Activated naive CD8-positive, alpha-beta T cell treated with anti-CD3 and anti-CD28 coated beads, Interleukin-2, amount 50 U/mL, for 16 hours (primary cell): ENCODE measurements around the gene NUSAP1.
A peak's percentile ranks its signal among the peaks of the same experiment; 100 is the strongest.
"Not testable (repeated sequence)": the region's sequence is repeated elsewhere in the genome, so short reads cannot be mapped to it uniquely, and the experiment has no call there.

Source experiments
- DNase-seq: peaks from one replicate; pipeline ENCODE4 v3.0.0-alpha.2; 2020; ENCODE audit warnings: low read depth, low spot score

NUSAP1 gene

GRCh38 chr15:41411031-41411430, 78.3 kb downstream of the NUSAP1 start:
- no peak for DNase-seq

- DNase-seq, result no peak
Measured at GRCh38 chr15:41411441-41411840, 78.8 kb downstream of the NUSAP1 start.

GRCh38 chr15:41416128-41416741, 83.6 kb downstream of the NUSAP1 start:
- no peak for DNase-seq

- DNase-seq, result peak; percentile 92
Measured at GRCh38 chr15:41416742-41417417, 84.2 kb downstream of the NUSAP1 start, which contains the start of gene RTF1. Gene RTF1, plus strand, starts transcription at chr15:41417095. Its CDS starts 21 bp downstream, at chr15:41417116.

GRCh38 chr15:41417418-41418195, 84.9 kb downstream of the NUSAP1 start:
- no peak for DNase-seq

GRCh38 chr15:41423979-41424659, 91.4 kb downstream of the NUSAP1 start:
- DNase-seq, result no peak

GRCh38 chr15:41424809-41425208, 92.1 kb downstream of the NUSAP1 start:
- no peak for DNase-seq

GRCh38 chr15:41425907-41426306, 93.2 kb downstream of the NUSAP1 start:
- not testable (repeated sequence) for DNase-seq

- no peak for DNase-seq
Measured at GRCh38 chr15:41429003-41429890, 96.6 kb downstream of the NUSAP1 start.
